ENCODE measurements around the gene SRGAP1.

SRGAP1 gene

GRCh38 chr12:63955831-63956666 is 111.5 kb downstream of the SRGAP1 start:
- no peaks in the 10 kb centered on the region for H3K27me3 Mint-ChIP-seq (ENCODE audit: low read depth)
- TF ChIP-seq CTCF (IDR thresholded peaks at IDR 0.05; ENCODE audit: unreplicated experiment in 3 of 3): no peak
- H3K4me1 Mint-ChIP-seq: peaks cover 30% of the 10 kb centered on the region
- H3K27ac Mint-ChIP-seq: peak overlapping the region; percentile 47 to 79 (median 67)
- no peaks in the 10 kb centered on the region for H3K36me3 Mint-ChIP-seq (ENCODE audit: low read depth)
- H3K9me3 Mint-ChIP-seq: no peaks in the 10 kb centered on the region
- H3K4me3 Mint-ChIP-seq: no peak overlapping the region

- no peak overlapping the region for H3K4me3 Mint-ChIP-seq
- no peaks in the 10 kb centered on the region for H3K9me3 Mint-ChIP-seq
- peaks cover 24% of the 10 kb centered on the region for H3K4me1 Mint-ChIP-seq
- no peaks in the 10 kb centered on the region for H3K27me3 Mint-ChIP-seq (ENCODE audit: low read depth)
- TF ChIP-seq CTCF (IDR thresholded peaks at IDR 0.05; ENCODE audit: unreplicated experiment in 3 of 3): no peak
- H3K36me3 Mint-ChIP-seq (ENCODE audit: low read depth): no peaks in the 10 kb centered on the region
- peak overlapping the region; percentile 35 to 72 (median 69) for H3K27ac Mint-ChIP-seq
These were observed 113.0 kb downstream of the SRGAP1 start for GRCh38 chr12:63957496-63957895.

GRCh38 chr12:63958876-63959580 is 114.5 kb downstream of the SRGAP1 start:
- Mint-ChIP-seq H3K4me1 (peaks cover 24% of the 10 kb centered on the region), H3K27ac (peak overlapping the region in 1 of 3 experiments; percentile 72), H3K9me3 (no peaks in the 10 kb centered on the region), H3K36me3 (ENCODE audit: low read depth) (no peaks in the 10 kb centered on the region), H3K4me3 (no peak overlapping the region), H3K27me3 (ENCODE audit: low read depth) (no peaks in the 10 kb centered on the region)
- no peak for TF ChIP-seq CTCF (IDR thresholded peaks at IDR 0.05; ENCODE audit: unreplicated experiment in 3 of 3)

GRCh38 chr12:63961048-63961447 is 116.5 kb downstream of the SRGAP1 start:
- Mint-ChIP-seq H3K27me3 (ENCODE audit: low read depth) (no peaks in the 10 kb centered on the region), H3K9me3 (no peaks in the 10 kb centered on the region), H3K27ac (peak overlapping the region in 1 of 3 experiments; percentile 47), H3K4me1 (peaks cover 21% of the 10 kb centered on the region), H3K4me3 (no peak overlapping the region), H3K36me3 (ENCODE audit: low read depth) (no peaks in the 10 kb centered on the region)
- TF ChIP-seq CTCF (IDR thresholded peaks at IDR 0.05; ENCODE audit: unreplicated experiment in 3 of 3): no peak

- Mint-ChIP-seq H3K4me1 (peaks cover 22% of the 10 kb centered on the region), H3K4me3 (no peak overlapping the region), H3K27ac (peak overlapping the region; percentile 5 to 65 (median 47)), H3K36me3 (ENCODE audit: low read depth) (no peaks in the 10 kb centered on the region), H3K9me3 (no peaks in the 10 kb centered on the region), H3K27me3 (ENCODE audit: low read depth) (no peaks in the 10 kb centered on the region)
- TF ChIP-seq CTCF (IDR thresholded peaks at IDR 0.05; ENCODE audit: unreplicated experiment in 3 of 3): no peak
These were observed 117.0 kb downstream of the SRGAP1 start for GRCh38 chr12:63961543-63961942.

Data from nephron (organoid).